KMS-11 (cell line): ENCODE data around the gene CKB.

Experiments used
- H2AFZ ChIP-seq: fragments of 200-600 bp; sonication (generic); 2 replicates; pipeline ENCODE4 v1.6.1; 2016; ENCODE audit warnings: antibody characterized with exemption, mixed run types, low read depth
- H3K27ac ChIP-seq: fragments of 200-600 bp; sonication (generic); 2 replicates; pipeline ENCODE4 v1.6.1; 2016; ENCODE audit warnings: mild to moderate bottlenecking, mixed run types
- H3K27me3 ChIP-seq: fragments of 200-600 bp; sonication (generic); 2 replicates; pipeline ENCODE4 v1.6.1; 2017; ENCODE audit warnings: mild to moderate bottlenecking, low read depth, mixed run types, moderate library complexity; ENCODE audit not compliant: insufficient read depth
- H3K36me3 ChIP-seq: fragments of 200-600 bp; sonication (generic); 2 replicates; pipeline ENCODE4 v1.6.1; 2017; ENCODE audit warnings: mild to moderate bottlenecking, mixed run types; ENCODE audit not compliant: insufficient read depth
- H3K4me1 ChIP-seq: fragments of 200-600 bp; sonication (generic); 2 replicates; pipeline ENCODE4 v1.6.1; 2016; ENCODE audit warnings: mild to moderate bottlenecking, low read depth, mixed run types; ENCODE audit not compliant: poor library complexity, severe bottlenecking
- H3K4me2 ChIP-seq: fragments of 200-600 bp; sonication (generic); 2 replicates; pipeline ENCODE4 v1.7.0; 2016; ENCODE audit warnings: mild to moderate bottlenecking, mixed run types
- H3K4me3 ChIP-seq: fragments of 200-600 bp; sonication (generic); IDR thresholded peaks from 2 replicates; pipeline ENCODE4 v1.6.1; 2017; ENCODE audit warnings: low read depth, low read length, mixed read lengths; ENCODE audit not compliant: insufficient read depth
- H3K79me2 ChIP-seq: fragments of 200-600 bp; sonication (generic); 2 replicates; pipeline ENCODE4 v1.6.1; 2016; ENCODE audit warnings: low read depth, mixed run types; ENCODE audit not compliant: insufficient read depth
- H3K9ac ChIP-seq: fragments of 200-600 bp; sonication (generic); 2 replicates; pipeline ENCODE4 v1.6.1; 2016; ENCODE audit warnings: mild to moderate bottlenecking, mixed run types
- H4K20me1 ChIP-seq: fragments of 200-600 bp; sonication (generic); 2 replicates; pipeline ENCODE4 v1.6.1; 2016; ENCODE audit warnings: mild to moderate bottlenecking, mixed run types; ENCODE audit not compliant: insufficient read depth
- TF ChIP-seq, protein P1 (sequence below): fragments of 200-600 bp; sonication (generic); conservative IDR thresholded peaks from 2 replicates; pipeline ENCODE4 v1.6.1; 2017; ENCODE audit warnings: low read depth, mild to moderate bottlenecking, antibody characterized with exemption, low read length, moderate library complexity, mixed read lengths

CKB gene

DNA sequence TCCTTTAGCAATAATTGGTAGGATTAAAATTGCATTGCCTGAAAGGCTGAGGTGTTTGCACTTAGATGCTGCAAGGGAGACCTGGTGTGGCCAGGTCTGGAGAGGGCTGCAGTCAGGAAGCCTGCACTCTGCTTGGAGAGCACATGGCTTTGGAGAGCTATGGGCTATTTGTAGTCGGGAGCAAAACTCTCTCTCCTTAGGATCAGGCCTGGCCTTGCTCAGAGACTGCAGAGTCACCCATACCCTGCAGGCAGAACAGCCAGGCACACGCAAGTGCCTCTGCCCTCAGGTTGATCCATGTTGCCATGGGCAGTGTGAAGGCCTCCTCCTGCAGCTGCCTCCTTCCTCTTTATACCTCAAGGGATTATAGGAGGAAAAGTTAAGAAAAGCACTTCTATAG is 26.8 kb downstream of the CKB start:
- Histone ChIP-seq H3K9ac (no peak overlapping the region), H3K4me2 (no peak overlapping the region), H3K27me3 (no peaks in the 10 kb centered on the region), H3K36me3 (no peaks in the 10 kb centered on the region), H3K4me1 (no peaks in the 10 kb centered on the region), H3K4me3 (no peak overlapping the region), H3K27ac (no peak overlapping the region), H2AFZ (no peak overlapping the region), H4K20me1 (no peaks in the 10 kb centered on the region), H3K79me2 (no peaks in the 10 kb centered on the region)
- TF ChIP-seq, protein P1, sequence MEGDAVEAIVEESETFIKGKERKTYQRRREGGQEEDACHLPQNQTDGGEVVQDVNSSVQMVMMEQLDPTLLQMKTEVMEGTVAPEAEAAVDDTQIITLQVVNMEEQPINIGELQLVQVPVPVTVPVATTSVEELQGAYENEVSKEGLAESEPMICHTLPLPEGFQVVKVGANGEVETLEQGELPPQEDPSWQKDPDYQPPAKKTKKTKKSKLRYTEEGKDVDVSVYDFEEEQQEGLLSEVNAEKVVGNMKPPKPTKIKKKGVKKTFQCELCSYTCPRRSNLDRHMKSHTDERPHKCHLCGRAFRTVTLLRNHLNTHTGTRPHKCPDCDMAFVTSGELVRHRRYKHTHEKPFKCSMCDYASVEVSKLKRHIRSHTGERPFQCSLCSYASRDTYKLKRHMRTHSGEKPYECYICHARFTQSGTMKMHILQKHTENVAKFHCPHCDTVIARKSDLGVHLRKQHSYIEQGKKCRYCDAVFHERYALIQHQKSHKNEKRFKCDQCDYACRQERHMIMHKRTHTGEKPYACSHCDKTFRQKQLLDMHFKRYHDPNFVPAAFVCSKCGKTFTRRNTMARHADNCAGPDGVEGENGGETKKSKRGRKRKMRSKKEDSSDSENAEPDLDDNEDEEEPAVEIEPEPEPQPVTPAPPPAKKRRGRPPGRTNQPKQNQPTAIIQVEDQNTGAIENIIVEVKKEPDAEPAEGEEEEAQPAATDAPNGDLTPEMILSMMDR = no peak

DNA sequence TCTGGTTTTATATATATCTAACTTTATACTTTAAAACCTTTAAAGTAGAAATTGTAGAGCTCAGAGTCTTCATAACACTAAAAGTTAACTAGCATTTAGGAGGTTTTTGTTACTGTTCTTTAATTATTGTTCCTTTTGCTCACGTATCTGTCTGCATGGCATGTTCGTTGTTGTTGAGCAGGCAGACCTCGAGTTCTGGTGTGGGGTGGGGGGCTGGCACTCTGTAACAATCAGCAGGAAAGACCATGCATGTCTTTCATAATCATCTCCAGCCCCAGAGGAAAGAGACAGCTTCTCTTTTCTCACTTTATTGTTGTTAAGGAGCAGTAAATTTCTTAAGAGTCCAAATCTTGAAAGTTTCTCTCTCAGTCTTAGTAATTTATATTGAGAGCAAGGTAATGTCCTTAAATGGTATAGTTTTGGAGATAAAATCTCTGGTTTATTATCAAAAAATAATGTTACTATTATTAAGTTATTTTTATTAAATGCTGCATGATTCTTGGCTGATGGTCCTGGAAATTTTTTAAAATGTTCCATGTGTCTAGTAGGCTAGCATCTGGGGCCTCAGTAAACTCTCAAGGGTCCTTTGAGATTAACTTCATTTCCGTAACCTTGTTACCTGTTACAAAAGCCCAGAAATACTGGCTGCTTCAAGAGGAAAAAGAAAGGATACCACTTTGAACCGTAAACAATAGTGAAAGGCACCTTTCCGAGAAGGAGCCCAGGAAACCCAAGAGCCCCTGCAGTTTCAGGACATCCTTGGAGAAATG is 30.3 kb downstream of the CKB start:
- no peak overlapping the region for H3K9ac ChIP-seq
- no peak overlapping the region for H3K27ac ChIP-seq
- no peak overlapping the region for H3K4me2 ChIP-seq
- no peaks in the 10 kb centered on the region for H3K79me2 ChIP-seq
- TF ChIP-seq, protein P1 = no peak
- H2AFZ ChIP-seq = no peak overlapping the region
- H3K4me3 ChIP-seq = no peak overlapping the region
- H3K36me3 ChIP-seq = no peaks in the 10 kb centered on the region
- no peaks in the 10 kb centered on the region for H3K4me1 ChIP-seq
- H4K20me1 ChIP-seq = no peaks in the 10 kb centered on the region
- no peaks in the 10 kb centered on the region for H3K27me3 ChIP-seq

GRCh38 chr14:103491691-103492090 is 30.9 kb downstream of the CKB start:
- Histone ChIP-seq H3K4me1 (no peaks in the 10 kb centered on the region), H3K4me2 (no peak overlapping the region), H3K79me2 (no peaks in the 10 kb centered on the region), H3K36me3 (no peaks in the 10 kb centered on the region), H3K27me3 (no peaks in the 10 kb centered on the region), H3K27ac (no peak overlapping the region), H3K9ac (no peak overlapping the region), H4K20me1 (no peaks in the 10 kb centered on the region), H2AFZ (no peak overlapping the region), H3K4me3 (no peak overlapping the region)
- TF ChIP-seq, protein P1 = no peak

DNA sequence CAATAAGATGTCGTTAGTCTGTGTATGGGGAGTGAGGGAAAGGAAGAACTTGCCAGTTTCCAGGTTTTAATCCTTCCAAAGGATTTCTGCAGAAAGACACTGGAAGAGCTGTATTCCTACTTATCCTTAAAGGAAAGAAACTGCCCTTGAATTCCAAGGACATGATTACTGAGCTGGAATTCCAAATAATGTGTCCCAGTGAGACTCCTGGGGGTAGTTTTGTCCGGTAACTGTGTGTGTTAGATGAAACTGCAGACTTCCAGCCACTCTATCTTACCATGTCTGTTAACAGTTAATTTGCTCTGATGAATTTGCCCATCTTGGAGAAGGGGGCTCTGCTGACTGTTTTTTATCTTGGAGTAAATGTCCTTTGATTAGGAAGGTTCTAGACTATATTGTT is 33.0 kb downstream of the CKB start:
- Histone ChIP-seq H3K27ac (no peak overlapping the region), H3K79me2 (no peaks in the 10 kb centered on the region), H3K27me3 (no peaks in the 10 kb centered on the region), H3K4me1 (no peaks in the 10 kb centered on the region), H3K36me3 (no peaks in the 10 kb centered on the region), H2AFZ (no peak overlapping the region), H4K20me1 (no peaks in the 10 kb centered on the region), H3K4me2 (no peak overlapping the region), H3K9ac (no peak overlapping the region), H3K4me3 (no peak overlapping the region)
- TF ChIP-seq, protein P1 = no peak
